ENCODE data around the gene C1S.

- TF ChIP-seq CTCF (IDR thresholded peaks at IDR 0.05), result no peak
- TF ChIP-seq EZH2 (IDR thresholded peaks at IDR 0.05; ENCODE audit: borderline replicate concordance, insufficient read depth, low read depth, low read length, poor library complexity, severe bottlenecking), result no peak
Observed at GRCh38 chr12:7107636-7108002, 47.1 kb downstream of the C1S start.
